ENCODE measurements around the gene GINS1.
"Not testable (repeated sequence)": the region's sequence is repeated elsewhere in the genome, so short reads cannot be mapped to it uniquely, and the experiment has no call there.

Gene GINS1

DNA sequence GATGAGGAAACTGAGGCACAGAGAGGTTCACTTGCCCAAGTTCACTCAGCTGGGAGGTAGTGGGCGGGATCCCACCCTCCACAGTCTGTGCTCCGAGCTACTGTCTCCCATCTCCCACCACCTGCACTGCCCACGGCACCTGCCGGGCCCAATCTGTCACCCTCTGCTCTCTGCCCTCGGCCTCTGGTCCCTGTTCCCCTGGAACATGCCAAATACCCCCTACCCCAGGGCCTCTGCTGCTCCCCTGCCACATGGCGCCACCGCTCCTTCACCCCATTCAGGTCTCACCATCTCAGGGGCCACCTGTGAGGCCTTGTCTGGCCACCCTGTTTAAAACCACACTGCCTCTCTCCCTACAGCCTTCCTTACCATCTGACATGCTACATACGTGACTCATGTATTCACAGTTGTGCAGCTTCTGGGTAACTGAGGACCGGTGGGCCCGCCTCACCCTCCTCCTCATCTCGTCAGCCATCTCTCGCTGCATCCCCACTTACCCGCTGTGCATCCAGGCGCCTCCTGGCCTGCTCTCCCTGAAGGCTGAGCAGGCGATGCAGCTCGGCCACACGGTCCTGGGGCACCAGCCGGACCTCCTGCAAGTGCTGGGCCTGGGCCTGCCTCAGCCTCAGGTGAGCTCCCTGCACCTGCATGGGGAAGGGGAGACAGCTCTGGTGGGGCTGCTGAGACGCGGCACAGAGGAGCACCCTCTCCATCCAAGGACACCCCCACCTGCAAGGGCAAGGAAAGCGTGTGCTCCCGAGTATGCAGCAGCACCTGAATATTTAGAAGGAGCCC lies 50.6 kb downstream of the GINS1 start:
- no peak for DNase-seq

DNA sequence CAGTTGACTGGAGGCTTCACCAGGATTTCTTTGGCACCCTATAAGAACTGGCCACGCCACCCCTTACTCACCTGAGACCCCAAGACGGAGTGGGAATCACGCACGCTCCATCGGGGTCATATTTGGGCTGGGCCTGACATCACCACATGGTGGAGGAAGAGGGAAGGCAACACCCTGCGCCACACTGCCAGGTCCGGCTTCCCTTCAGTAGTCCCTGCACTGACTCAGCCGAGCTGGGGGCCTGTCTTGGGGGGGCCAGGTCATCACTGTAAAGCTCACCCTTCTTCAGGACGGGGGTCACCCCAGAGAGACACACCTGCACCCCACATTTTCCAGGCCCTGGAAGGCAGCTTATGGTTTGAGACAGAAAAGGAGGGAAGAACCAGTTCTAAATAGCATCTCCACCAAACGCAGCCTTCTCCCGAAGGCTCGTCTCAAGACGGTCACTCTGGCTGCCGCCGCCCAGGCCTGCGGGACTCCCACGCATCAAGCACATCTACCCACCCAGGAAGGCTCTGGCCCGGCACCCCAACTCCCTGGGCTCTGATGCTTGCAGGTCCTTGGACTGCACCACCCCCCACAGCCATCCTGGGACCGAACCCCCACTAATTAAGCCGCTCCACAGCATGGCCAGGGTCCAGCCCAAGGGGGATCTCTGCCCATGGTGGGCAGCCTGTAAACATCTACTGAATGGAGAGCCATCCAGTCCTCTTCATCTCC lies 51.8 kb downstream of the GINS1 start:
- DNase-seq: no peak

DNA sequence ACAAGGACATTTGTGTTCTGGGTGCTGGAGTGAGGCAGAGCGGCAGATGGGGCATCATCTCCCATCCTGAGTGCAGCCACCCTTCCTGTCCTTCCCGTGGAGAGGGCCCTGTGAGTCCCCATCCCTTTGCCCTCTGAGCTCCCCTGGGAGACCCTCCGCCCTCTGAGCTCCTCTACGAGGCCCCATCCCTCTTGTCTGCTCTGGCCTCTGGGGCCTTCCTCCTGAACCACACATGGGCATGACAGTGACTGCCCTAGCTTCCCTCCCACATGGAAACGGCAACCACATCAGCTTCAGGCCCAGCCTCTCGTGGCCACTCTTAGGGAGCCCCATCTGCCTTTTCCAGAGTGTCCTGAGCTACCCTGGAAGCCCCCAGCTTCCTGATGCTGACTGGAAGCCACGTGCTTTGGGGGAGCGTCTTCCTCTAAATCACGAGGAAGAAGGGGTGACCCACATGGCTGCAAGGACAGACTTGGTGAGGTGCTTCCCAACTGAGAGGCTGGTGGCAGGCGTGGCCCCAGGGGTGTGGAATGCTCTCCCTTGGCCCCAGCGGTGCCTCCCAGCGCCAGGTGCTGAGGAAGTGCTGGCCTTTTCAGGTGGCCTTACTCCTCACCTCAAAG lies 52.6 kb downstream of the GINS1 start:
- no peak for DNase-seq

DNA sequence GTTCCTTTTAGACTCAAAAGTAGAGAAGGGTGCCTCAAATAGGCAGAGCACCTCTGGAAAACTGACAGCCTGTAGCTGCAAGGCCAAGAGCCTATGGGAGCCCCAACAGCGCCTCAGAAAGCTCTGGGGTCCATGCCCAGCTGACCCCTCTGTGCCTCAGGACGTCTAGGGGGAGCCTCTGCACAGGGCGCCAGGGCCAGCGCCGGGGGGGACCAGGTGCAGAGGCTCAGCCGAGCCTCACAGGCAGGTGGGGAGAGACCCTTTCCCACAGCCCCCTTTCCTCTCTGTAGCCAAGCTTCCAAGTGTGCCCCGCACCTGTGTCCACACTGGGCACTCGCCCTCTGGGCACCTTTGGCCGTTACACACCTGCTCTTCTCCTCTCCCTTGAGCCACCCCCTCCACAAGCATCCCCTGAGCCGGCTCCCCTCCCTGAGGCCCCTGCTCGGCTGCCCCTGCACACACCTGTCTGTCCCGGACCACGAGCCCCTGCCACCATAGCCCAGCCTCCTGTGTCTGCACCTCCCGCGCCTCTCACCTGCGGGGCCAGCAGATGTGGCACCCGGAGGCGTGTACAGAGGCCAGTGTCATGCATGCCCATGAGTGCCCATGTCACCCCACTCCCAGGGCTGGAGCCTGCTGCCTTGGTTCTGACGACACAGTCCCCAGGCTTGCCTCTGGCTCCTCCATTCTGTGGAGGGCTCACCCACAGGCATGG lies 53.2 kb downstream of the GINS1 start:
- no peak for DNase-seq

DNA sequence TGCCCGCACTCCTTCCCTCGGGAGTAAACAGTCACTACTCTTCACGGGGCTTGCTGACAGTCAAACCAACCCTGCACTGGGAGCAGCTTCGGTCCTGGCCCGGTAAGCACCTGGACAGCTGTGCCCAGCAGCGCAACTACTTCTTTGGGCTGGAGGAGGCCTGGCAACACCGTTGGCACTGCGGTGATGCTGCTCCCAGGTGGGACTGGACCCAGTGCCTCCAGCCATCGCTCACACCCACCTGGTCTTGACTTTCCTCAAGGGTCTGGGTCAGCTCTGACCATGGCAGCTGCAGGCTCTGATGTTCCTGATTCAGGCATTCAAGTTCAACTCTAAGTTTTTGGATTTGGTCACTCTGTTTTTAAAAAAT lies 53.8 kb downstream of the GINS1 start:
- no peak for DNase-seq

DNA sequence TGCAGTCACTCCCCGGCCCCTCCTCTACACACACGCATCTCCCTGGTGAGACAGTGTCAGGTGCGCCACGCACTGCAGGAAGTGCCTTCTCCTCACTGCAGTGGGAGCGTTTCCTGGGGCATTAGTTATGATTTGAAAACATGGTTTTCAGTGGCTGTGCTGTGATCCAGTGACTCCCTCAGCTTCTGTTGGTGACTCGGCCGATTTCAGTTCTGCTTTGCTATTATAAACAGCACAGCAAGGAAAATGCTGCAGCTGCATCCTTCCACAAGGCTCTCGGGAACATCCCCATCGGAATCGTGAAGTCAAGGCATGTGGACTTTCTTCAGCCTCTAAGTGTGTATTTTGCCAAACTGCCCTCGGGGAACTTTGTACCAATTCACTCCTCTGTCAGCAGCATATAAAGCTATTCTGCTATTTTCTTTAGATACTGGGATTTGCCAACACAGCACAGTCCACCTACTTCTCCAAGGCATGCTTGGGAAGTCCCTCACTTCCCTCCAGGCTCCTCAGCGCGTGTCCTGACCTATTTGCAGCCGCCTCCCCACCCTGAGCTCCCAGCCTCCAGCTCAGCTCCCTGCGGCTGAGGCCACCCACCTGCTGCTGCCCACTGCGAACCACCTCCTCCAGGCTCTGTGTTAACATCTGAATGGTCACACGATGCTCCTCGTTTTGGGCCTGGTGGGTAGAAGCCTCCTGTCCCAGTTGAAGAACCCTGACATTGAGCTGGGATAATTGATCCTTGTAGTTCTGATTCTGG lies 54.5 kb downstream of the GINS1 start:
- no peak for DNase-seq

DNA sequence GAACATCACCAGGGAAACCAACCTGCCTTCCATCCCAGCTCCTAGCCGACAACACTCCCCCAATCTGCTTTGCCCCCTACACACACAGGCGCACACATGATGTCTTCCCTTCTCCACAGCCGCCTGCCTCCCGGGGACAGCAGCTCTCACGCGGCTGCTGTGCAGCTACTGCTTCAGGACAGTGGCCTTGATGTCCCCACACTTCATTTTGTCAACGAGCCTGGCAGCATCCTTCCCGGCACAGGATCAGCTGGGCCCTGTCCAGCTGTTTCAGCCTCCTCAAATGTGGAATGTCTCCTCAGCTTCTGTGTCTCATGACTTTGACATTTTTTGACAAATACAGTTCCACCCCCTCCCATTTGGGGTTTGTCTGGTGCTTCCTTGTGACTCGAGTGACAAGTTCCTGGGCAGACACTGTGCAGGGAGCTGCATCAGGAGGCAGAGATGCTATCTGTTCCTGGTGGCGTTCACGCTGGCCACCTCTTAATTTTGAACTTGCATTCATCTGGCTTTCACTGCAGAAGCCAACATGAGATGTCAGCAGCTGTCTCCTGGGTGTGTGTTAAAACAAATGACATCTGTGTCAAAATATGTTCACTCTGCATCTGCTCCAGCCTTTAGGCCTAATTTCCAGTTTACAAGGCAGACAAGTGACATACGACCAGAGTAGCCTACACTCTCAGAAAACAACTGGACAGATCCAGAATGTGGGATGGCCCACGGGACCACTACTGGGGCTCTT lies 57.2 kb downstream of the GINS1 start:
- no peak for DNase-seq

DNA sequence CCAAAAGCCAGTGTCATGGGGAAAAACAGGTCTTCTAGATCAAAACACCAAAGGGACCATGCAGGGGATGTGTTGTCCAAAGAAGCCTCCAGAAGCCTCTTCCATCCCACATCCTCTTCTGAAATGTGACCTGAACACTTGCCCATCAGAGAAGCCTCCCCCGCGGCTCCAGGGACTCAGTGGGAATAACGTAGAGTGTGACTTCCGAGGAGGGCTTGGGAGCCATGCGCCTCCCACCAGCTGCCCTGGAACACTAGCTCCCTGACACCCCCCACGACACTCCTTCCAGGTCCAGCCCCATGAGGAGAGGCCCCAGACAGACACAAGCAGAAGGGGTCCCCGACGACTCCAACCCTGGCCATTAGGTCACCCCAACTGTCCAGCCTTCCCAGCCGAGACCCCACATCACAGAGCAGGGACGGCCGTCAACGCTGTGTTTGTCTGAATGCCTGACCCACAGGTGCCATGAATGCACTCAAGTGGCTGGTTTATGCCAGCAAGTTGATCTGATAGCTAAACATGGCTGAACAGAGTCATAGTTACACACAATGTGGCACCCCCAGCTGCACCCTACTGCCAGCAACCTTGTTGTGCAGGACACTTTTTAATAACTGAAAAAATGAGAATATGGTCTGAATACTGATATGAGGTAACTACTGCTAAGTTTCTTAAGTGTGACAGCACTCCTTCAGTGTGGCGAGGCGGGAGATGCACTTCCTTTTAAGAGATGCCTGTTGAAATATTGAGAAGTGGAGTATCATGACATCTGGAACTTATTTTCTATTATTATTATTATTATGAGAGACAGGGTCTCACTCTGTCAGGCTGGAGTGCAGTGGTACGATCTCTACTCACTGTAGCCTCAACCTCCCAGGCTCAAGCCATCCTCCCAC lies 58.0 kb downstream of the GINS1 start:
- DNase-seq: no peak

DNA sequence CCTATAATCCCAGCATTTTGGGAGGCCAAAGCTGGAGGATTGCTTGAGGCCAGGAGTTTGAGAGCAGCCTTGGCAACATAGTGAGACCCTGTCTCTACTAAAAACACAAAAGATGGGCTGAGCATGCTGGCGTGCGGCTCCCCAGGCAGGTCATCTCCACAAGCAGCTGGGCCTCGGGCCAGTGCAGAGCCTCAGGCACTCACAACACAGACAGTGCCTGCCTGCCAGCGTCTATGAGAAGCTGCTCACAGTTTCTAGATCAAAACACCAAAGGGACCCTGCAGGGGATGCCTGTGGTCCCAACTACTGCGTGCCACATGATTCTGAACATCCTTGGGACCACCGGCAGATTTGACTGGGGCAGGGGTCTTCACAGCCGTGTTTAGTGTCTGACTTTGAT lies 59.4 kb downstream of the GINS1 start:
- no peak for DNase-seq

DNA sequence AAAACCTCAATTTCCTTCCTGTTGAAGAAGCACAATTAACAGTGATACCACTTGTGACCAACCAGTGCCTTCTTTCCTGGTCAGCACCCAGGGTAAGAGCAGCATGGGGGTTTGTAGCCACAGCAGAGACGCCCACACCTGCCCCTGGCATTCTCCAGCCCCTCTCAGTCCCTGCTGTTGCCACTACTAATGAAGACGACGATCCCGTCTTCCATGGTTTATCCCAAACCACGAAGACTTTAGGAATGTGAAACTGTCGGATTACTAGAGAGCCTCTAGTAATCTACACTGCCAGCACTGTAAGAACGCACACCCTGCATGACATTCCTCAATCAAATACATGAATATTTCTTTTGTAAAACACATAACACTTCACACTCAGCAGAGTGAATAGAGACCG lies 60.0 kb downstream of the GINS1 start:
- DNase-seq: no peak

DNA sequence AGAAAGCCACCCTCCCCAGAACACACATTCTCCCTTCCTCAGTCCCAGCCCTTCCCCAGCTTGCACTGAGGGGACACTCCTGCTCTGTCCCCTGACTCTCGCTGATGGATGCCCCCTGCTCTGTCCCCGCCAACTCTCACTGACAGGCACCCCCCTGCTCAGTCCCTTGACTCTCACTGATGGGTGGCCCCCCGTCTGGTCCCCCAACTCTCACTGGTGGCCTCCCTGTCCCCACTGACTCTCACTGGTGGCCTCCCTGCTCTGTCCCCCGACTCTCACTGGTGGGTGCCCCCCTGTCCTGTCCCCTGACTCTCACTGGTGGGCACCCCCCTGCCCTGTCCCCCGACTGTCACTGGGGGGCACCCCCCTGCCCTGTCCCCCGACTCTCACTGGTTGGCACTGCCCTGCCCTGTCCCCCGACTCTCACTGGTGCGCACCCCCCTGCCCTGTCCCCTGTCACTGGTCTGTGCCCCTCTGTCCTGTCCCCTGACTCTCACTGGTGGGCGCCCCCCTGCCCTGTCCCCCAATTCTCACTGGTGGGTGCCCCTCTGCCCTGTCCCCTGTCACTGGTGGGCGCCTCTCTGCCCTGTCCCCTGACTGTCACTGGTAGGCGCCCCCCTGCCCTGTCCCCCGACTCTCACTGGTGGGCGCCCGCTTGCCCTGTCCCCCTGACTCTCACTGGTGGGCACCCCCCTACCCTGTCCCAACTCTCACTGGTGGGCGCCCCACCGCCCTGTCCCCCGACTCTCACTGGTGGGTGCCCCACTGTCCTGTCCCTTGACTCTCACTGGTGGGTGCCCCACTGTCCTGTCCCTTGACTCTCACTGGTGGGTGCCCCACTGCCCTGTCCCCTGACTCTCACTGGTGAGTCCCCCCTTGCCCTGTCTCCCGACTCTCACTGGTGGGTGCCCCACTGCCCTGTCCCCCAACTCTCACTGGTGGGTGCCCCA lies 60.9 kb downstream of the GINS1 start:
- no peak for DNase-seq

DNA sequence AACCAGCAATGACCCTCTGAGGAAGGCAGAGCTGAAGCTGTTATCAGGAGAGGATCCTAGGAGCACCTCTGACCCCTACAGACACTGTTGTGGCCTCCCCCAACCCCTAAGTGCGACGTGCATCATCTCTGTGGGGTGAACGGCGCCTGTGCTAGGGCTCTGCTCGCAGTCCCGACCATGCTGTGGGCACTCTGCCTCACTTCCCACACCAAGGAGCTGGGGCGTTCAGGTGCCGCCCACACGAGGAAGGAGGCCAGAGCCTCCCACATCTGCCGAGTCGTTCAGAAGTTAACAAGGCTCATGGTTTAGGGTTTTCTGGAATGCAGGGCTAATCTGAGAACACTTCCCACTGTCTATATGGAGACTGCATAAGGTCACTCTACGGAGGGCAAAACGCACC lies 62.1 kb downstream of the GINS1 start:
- DNase-seq: no peak

DNA sequence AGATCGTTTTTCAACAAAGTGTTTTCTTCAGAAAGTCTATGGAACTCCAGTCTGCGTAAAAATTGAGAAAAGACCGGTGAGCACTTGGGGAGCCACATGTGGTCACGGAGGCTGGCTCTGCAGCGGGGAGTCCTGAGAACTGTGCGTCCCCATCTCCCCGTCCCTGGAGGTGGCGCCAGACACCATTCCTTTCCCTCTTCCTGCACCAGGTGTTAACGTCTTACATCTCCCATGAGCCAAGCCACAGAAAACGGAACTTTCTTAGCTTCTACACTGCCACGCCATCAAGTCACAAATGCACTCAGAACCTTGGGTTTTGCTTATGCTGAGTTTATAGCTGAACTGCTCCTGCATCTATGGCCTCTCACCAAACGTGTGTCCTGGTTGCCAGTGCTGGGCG lies 62.6 kb downstream of the GINS1 start:
- peak; percentile 47 for DNase-seq

DNA sequence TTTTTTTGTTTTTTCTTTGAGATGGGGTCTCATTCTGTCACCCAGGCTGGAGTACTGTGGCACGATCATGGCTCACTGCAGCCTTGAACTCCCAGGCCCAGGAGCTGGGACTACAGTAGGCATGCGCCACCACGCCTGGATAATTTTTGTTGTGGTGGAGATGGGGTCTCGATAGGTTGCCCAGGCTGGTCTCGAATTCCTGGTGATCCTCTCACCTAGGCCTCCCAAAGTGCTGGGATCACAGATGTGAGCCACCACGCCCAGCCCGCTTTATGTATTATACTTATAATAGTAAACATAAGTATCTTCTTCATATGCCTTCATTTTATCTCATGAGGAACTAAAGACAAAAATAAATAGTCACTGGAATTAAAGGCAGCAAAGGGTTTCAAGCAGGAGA lies 63.5 kb downstream of the GINS1 start:
- no peak for DNase-seq

DNA sequence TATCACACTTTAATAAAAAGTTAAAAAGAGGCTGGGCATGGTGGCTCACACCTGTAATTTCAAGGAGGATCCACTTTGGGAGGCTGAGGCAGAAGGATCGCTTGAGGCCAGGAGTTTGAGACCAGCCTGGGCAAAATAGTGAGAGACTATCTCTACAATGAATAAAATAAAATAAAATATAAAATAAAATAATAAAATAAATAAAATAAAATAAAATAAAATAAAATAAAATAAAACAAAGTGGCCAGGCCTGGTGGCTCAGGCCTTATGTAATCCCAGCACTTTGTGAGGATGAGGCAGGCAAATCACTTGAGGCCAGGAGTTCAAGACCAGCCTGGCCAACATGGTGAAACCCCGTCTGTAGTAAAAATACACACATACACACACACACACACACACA lies 65.8 kb downstream of the GINS1 start:
- DNase-seq: not testable (repeated sequence)

DNA sequence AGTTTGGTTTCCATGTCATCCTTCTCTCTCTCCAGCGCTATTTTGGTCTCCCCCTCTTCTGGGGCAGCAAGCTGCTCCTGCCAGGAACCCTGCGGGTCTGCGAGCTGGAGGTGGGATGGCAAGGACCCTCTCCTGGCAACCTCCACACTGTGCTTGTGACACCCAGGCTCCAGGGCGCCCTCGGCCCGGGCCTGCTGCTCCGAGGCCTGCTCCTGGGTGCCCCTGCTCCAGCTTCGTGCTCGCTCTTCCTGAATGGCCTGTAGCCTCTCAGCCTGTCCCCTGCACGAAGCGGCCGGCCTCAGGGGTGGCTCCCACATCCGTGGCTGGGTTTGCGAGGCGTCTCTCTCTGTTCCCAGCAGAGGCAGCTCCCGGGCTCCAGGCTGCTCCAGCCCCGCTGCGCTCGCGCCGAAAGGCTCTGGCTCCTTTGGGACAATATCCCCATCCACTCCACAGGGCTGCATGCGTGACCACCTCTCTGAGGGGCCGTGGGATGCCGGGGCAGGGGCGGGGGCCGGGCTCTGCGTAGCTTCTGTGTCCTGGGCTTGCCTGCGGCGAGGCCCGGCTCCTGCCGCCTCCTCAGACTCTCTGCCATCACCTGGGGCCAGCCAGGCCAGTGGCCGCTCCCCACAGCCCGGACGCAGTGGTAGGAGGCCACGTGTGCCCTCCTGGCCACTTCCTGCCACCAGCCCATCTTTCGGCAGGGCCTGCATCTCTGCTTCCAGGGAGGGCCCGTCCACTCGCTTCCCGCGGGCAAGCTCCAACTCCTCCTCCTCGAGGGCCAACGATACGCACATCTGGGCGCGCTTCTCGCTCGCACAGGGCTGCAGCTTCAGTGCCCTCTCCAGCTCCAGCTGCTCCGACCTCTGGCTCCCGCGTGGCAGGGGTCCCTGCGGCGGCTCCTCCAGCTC lies 68.9 kb downstream of the GINS1 start:
- DNase-seq: no peak

DNA sequence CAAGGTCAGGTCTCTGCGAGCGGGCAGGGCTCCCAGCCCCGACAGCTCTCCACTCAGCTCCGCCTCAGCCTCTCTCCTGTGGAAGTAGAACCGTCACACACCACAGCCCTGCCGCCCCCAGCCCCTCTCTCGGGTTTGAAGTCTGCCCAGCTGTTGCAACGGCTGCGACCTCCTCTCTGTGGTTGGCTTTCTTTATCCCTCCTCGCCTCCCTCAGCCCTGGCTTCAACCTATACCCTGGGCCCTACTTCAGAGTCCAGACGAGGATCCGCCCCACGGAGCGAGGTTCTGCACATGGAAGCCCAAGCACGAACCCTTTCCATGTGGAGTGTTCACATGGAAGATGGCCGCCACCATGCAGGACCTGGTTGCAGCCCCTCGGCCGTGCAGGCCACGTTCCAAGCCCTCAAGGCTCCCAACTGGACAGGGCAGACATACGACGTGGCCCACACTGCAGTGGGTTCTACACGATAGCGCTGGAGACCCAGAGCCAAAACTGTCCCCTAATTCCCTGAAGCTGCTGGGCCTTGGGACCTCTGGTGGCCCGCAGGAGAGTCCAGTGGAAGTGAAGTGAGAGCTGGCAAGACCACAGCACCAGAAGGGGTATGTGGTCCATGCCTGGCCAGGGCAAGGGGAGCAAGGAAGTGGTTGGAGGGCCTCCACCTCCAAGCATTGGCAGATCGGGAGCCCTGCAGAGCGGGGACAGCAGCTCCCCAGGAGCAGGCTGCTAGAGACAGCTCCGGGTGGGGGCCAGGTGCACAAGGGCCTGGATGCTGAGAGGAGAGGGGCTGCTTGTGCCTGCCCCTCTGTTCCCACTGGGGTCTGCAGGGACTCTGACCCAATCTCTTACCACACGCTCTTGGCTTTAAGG lies 69.8 kb downstream of the GINS1 start:
- DNase-seq: no peak
